ENCODE results near the gene CRTC3. TPM values are rescaled to one million over a fixed set of nuclear protein-coding genes. Genes with fewer than 3 reads are reported as not detected.

Gene CRTC3
- total RNA-seq, 120 experiments from 2014 or later, result 33.6 to 101 (median 56.1) TPM

Other genes with a start within 250 kb of the CRTC3 start
- 10 to 100 TPM; 10.6 to 38.4 (median 20.8) TPM for gene ZNF774, start 177.6 kb upstream of the CRTC3 start, total RNA-seq
- gene IQGAP1, start 141.7 kb upstream of the CRTC3 start, total RNA-seq, result 100 to 1,000 TPM in 44 of 120 experiments, 10 to 100 TPM in 76; 41.1 to 286 (median 89.8) TPM
- gene BLM, start 187.4 kb downstream of the CRTC3 start, total RNA-seq, result 10 to 100 TPM in 3 of 120 experiments, 1 to 10 TPM in 117; 1.9 to 12.9 (median 5.7) TPM

Measured in dorsolateral prefrontal cortex (tissue), 118 donors.